GM12878 (cell line): ENCODE data around the gene TLCD5. TPM values are rescaled to one million over a fixed set of nuclear protein-coding genes. Genes with fewer than 3 reads are reported as not detected.

Experiments used
- ATAC-seq: fragments of 200-7000 bp; cut with Tn5 transposase; 3 replicates; pipeline ENCODE4 v1.9.1; 2020; ENCODE audit warnings: mild to moderate bottlenecking, moderate library complexity
- BruUV-seq: library from RNA; stranded (reverse); fragments of 400-500 nt; replicated peaks from 2 replicates; lab custom pipeline; 2021; lab: Mats Ljungman, UMichigan
- CTCF ChIA-PET: fragments of 300-600 bp; sonication (Branson Sonifier 250); formaldehyde crosslinking; extraction: SDS; loops from one replicate; lab custom pipeline; 2021; ENCODE audit warnings: inconsistent platforms; lab: Yijun Ruan, JAX
- POLR2A ChIA-PET: fragments of 350-600 bp; formaldehyde crosslinking; extraction: SDS; loops from one replicate; lab custom pipeline; 2021; ENCODE audit warnings: inconsistent platforms; lab: Charles Lee
- RAD21 ChIA-PET: fragments of 300-600 bp; sonication (Branson Sonifier 250); formaldehyde crosslinking; loops from one replicate; lab custom pipeline; 2023; ENCODE audit warnings: antibody characterized with exemption; ENCODE audit not compliant: unreplicated experiment; lab: Charles Lee
- SMC1A ChIA-PET: fragments of 300-600 bp; sonication (Branson Sonifier 250); formaldehyde crosslinking; loops from one replicate; lab custom pipeline; 2023; ENCODE audit not compliant: unreplicated experiment, uncharacterized antibody; lab: Charles Lee
- DNase-seq: peaks from one replicate; pipeline ENCODE4 v3.0.0-alpha.2; 2011; ENCODE audit warnings: low read depth, low spot score
- FAIRE-seq: peaks from 3 replicates; lab custom pipeline; 2011; peaks lifted over from hg19 to GRCh38; lab: Jason Lieb, UNC
- H2AFZ ChIP-seq: 2 replicates; pipeline ENCODE4 v1.6.0; 2011; ENCODE audit warnings: low read depth, low read length, control low read depth; ENCODE audit not compliant: control insufficient read depth
- H3K27ac ChIP-seq: 2 replicates; pipeline ENCODE4 v1.5.1; 2011; ENCODE audit warnings: control low read depth; ENCODE audit not compliant: control insufficient read depth, insufficient read depth
- H3K27me3 ChIP-seq, 2 experiments: replicated peaks in 1 of 2; 2 replicates each; pipeline versions ENCODE4 v1.6.0 to v1.6.1; 2011; ENCODE audit warnings: low read length in 1 of 2; ENCODE audit not compliant: control insufficient read depth in 2 of 2, insufficient read depth in 2 of 2
- H3K36me3 ChIP-seq, 2 experiments: 2 replicates each; pipeline ENCODE4 v1.5.1; 2011; ENCODE audit warnings: low read length in 1 of 2; ENCODE audit not compliant: control insufficient read depth in 2 of 2, insufficient read depth in 2 of 2
- H3K4me1 ChIP-seq: 2 replicates; pipeline ENCODE4 v1.6.1; 2011; ENCODE audit warnings: mild to moderate bottlenecking, low read length, moderate library complexity, mixed read lengths; ENCODE audit not compliant: control insufficient read depth, insufficient read depth
- H3K4me2 ChIP-seq: 2 replicates; pipeline ENCODE4 v1.6.0; 2011; ENCODE audit warnings: control low read depth; ENCODE audit not compliant: control insufficient read depth, insufficient read depth
- H3K4me3 ChIP-seq: fragments of 200-600 bp; sonication (generic); 2 replicates; pipeline ENCODE4 v1.5.1; 2016
- H3K79me2 ChIP-seq: 2 replicates; pipeline ENCODE4 v1.6.0; 2011; ENCODE audit warnings: low read length; ENCODE audit not compliant: control insufficient read depth, insufficient read depth
- H3K9ac ChIP-seq: 2 replicates; pipeline ENCODE4 v1.8.0; 2011; ENCODE audit warnings: low read length, control low read depth, mixed read lengths; ENCODE audit not compliant: control insufficient read depth, insufficient read depth
- H3K9me3 ChIP-seq: replicated peaks from 3 replicates; pipeline ENCODE4 v1.5.1; 2011; ENCODE audit warnings: mild to moderate bottlenecking, low read length; ENCODE audit not compliant: control insufficient read depth, insufficient read depth
- H4K20me1 ChIP-seq: 2 replicates; pipeline ENCODE4 v1.6.0; 2011; ENCODE audit not compliant: control insufficient read depth, insufficient read depth
- BRCA1 ChIP-seq: IDR thresholded peaks from 2 replicates; pipeline ENCODE4 v1.6.1; 2011; ENCODE audit warnings: low read depth, low read length, improper control_type of control experiment
- FOS ChIP-seq: IDR thresholded peaks from 3 replicates; pipeline ENCODE4 v1.6.1; 2011; ENCODE audit warnings: borderline replicate concordance; ENCODE audit not compliant: insufficient read length; ENCODE audit errors: extremely low read depth
- HDAC2 ChIP-seq: fragments of 200-600 bp; sonication (generic); IDR thresholded peaks from 2 replicates; pipeline ENCODE4 v1.6.1; 2017
- MAX ChIP-seq: IDR thresholded peaks from 2 replicates; pipeline ENCODE4 v1.6.1; 2012; ENCODE audit warnings: low read depth, low read length, improper control_type of control experiment
- NRF1 ChIP-seq: conservative IDR thresholded peaks from 2 replicates; pipeline ENCODE4 v1.6.1; 2011; ENCODE audit warnings: mild to moderate bottlenecking, low read depth, low read length, improper control_type of control experiment
- SIN3A ChIP-seq: IDR thresholded peaks from 2 replicates; pipeline ENCODE4 v1.6.1; 2012; ENCODE audit warnings: low read depth, low read length, improper control_type of control experiment
- TARDBP ChIP-seq: IDR thresholded peaks from 2 replicates; pipeline ENCODE4 v1.6.1; 2016; ENCODE audit warnings: borderline replicate concordance
- WGBS: methylation state at CpG from one replicate; pipeline ENCODE4 v1.1.6; 2016; ENCODE audit warnings: low lambda C conversion rate; ENCODE audit not compliant: insufficient replicate concordance, insufficient coverage; ENCODE audit errors: missing lambda C conversion rate; 5-methylcytosine and 5-hydroxymethylcytosine counted together
- in situ Hi-C: fragments of 300-500 bp; cut with MboI; formaldehyde crosslinking; loops from 9 replicates; pipeline ENCODE4 v1.14.3; 2018; ENCODE audit warnings: mixed read lengths
- intact Hi-C: fragments of 100-400 bp; cut with micrococcal nuclease; formaldehyde crosslinking; loops from one replicate; pipeline ENCODE4 v1.14.2; 2022; ENCODE audit not compliant: unreplicated experiment
- polyA plus RNA-seq, 11 experiments: library from polyadenylated mRNA; depleted of rRNA in 4 of 11; unstranded in 6 of 11; stranded (reverse) in 5 of 11; fragments of >200 nt; fragmentation: Nextera tagmentation in 4 of 11; fragmentation: Illumina TruSeq in 1 of 11; extraction: Ambion mirVana in 4 of 11; extraction: Trizol in 1 of 11; gene quantifications; 1 replicate in 1 of 11; 2 replicates in 10 of 11; pipeline versions ENCODE4 v1.2.1 to v1.2.3, GENCODE V29; 2011 to 2016; ENCODE audit warnings: inconsistent platforms in 2 of 11, missing spikeins in 2 of 11, low read depth in 1 of 11
- total RNA-seq, 4 experiments: library from RNA; depleted of rRNA in 3 of 4; stranded (reverse); fragments of >200 nt in 3 of 4; fragmentation: Illumina TruSeq in 1 of 4; extraction: Trizol in 1 of 4; gene quantifications; 2 replicates each; pipeline versions ENCODE4 v1.2.1 to v1.2.3, GENCODE V29; 2013 to 2021

TLCD5 gene
- total and polyA plus RNA-seq, 10 of the 15 experiments (the other 5 are each of a cell fraction or from before 2014, with no cell fraction given) = 2.4 to 13.3 (median 3.2) TPM

- Histone ChIP-seq H3K79me2 (no peaks in the 10 kb centered on the region), H3K4me2 (no peak overlapping the region), H4K20me1 (no peaks in the 10 kb centered on the region; the same call in 1 of the 2 replicates), H3K9me3 (no peaks in the 10 kb centered on the region)
- intact Hi-C loops = no loop called here
- FAIRE-seq = no peak
- 56% methylated on average over 5 of the region's 5 CpGs for WGBS
- ChIA-PET SMC1A (interaction anchor here (0.7 to 13.1 kb wide), 5 partner anchors 9 to 122 kb away, joined by 3 to 372 read pairs (median 8); partner anchors contain the start of gene POU2F3), RAD21 (interaction anchor here (9.6 to 10.3 kb wide), 2 partner anchors 51 to 63 kb away, joined by 127 to 348 read pairs; partner anchors contain the start of gene POU2F3)
- no peak for ATAC-seq
- TF ChIP-seq SIN3A (no peak), NRF1 (no peak), BRCA1 (no peak), FOS (no peak), HDAC2 (no peak), MAX (no peak), TARDBP (no peak)
- TF ChIP-seq, all 136 proteins: peak for 0
- no peak overlapping the region for H3K27ac ChIP-seq
- DNase-seq = no peak
- CTCF ChIA-PET = interaction anchor here (12.2 to 19.8 kb wide), 2 partner anchors 45 to 65 kb away, joined by 296 to 783 read pairs; partner anchors contain the start of gene POU2F3
- POLR2A ChIA-PET = interaction anchor here (1.2 kb wide), 1 partner anchor 61 kb away, joined by 4 read pairs; no protein-coding TSS in a partner anchor
- in situ Hi-C loops = no loop called here
- no peaks in the 10 kb centered on the region for H3K4me1 ChIP-seq
- no peak overlapping the region for H2AFZ ChIP-seq
- H3K36me3 ChIP-seq = no peaks in the 10 kb centered on the region
- no peak overlapping the region for H3K9ac ChIP-seq
- H3K27me3 ChIP-seq = no peaks in the 10 kb centered on the region
- BruUV-seq = no TSS peak
- H3K4me3 ChIP-seq = no peak overlapping the region
These were observed 28.5 kb upstream of the TLCD5 start for GRCh38 chr11:120296554-120296953.
